WTC11 (cell line): ENCODE data around the gene SIGMAR1. TPM values are rescaled to one million over a fixed set of nuclear protein-coding genes. Genes with fewer than 3 reads are reported as not detected.

Experiments
- ATAC-seq: fragments of 200-7000 bp; cut with Tn5 transposase; 2 replicates; pipeline ENCODE4 v1.10.0; 2021; ENCODE audit warnings: mild to moderate bottlenecking, moderate library complexity
- CTCF ChIA-PET: fragments of 300-600 bp; sonication (Branson Sonifier 250); formaldehyde crosslinking; loops from one replicate; lab custom pipeline; 2021; ENCODE audit warnings: antibody characterized with exemption; lab: Charles Lee
- POLR2A ChIA-PET: fragments of 350-600 bp; sonication (Branson Sonifier 250); formaldehyde crosslinking; loops from one replicate; lab custom pipeline; 2021; ENCODE audit warnings: antibody characterized with exemption; lab: Charles Lee
- DNase-seq: peaks from one replicate; pipeline ENCODE4 v3.0.0; 2021; ENCODE audit warnings: low spot score
- H3K27ac Mint-ChIP-seq: 2 replicates; pipeline ENCODE4 v1.8.0; 2021; ENCODE audit warnings: mixed read lengths
- H3K27me3 Mint-ChIP-seq: 2 replicates; pipeline ENCODE4 v1.8.0; 2021; ENCODE audit warnings: low read depth, mild to moderate bottlenecking, moderate library complexity, mixed read lengths
- H3K36me3 Mint-ChIP-seq: 2 replicates; pipeline ENCODE4 v1.8.0; 2021; ENCODE audit warnings: mixed read lengths
- H3K4me1 Mint-ChIP-seq: 2 replicates; pipeline ENCODE4 v1.8.0; 2022; ENCODE audit warnings: mixed read lengths
- H3K4me3 Mint-ChIP-seq: 2 replicates; pipeline ENCODE4 v1.8.0; 2021; ENCODE audit warnings: mild to moderate bottlenecking, moderate library complexity, mixed read lengths
- H3K9me3 Mint-ChIP-seq: 2 replicates; pipeline ENCODE4 v1.8.0; 2021; ENCODE audit warnings: mixed read lengths
- AFF4 ChIP-seq: sonication (generic); formaldehyde crosslinking; IDR thresholded peaks from 2 replicates; pipeline ENCODE4 v1.8.1; 2023; ENCODE audit warnings: mild to moderate bottlenecking, missing genetic modification reagents, borderline replicate concordance
- ATF3 ChIP-seq: sonication (generic); formaldehyde crosslinking; conservative IDR thresholded peaks from 2 replicates; pipeline ENCODE4 v1.8.1; 2022; ENCODE audit warnings: mild to moderate bottlenecking, missing genetic modification reagents
- E2F1 ChIP-seq: sonication (generic); formaldehyde crosslinking; IDR thresholded peaks from 2 replicates; pipeline ENCODE4 v1.8.0; 2022; ENCODE audit warnings: mild to moderate bottlenecking, missing genetic modification reagents
- FOXK1 ChIP-seq: sonication (generic); formaldehyde crosslinking; IDR thresholded peaks from 2 replicates; pipeline ENCODE4 v1.8.0; 2022; ENCODE audit warnings: mild to moderate bottlenecking, moderate library complexity, missing genetic modification reagents
- HMGXB4 ChIP-seq: sonication (generic); formaldehyde crosslinking; IDR thresholded peaks from 2 replicates; pipeline ENCODE4 v1.8.1; 2023; ENCODE audit warnings: mild to moderate bottlenecking, moderate library complexity, missing genetic modification reagents
- IRF2 ChIP-seq: sonication (generic); formaldehyde crosslinking; IDR thresholded peaks from 2 replicates; pipeline ENCODE4 v1.8.0; 2022; ENCODE audit warnings: low read depth, missing genetic modification reagents, borderline replicate concordance
- MXD4 ChIP-seq: fragments of 250-450 bp; sonication (Bioruptor Pico); IDR thresholded peaks from 2 replicates; pipeline ENCODE4 v1.8.0; 2021; ENCODE audit warnings: mild to moderate bottlenecking, moderate library complexity, borderline replicate concordance
- NR1H2 ChIP-seq: sonication (generic); formaldehyde crosslinking; IDR thresholded peaks from 2 replicates; pipeline ENCODE4 v1.9.0; 2021; ENCODE audit warnings: mild to moderate bottlenecking, moderate library complexity, missing genetic modification reagents
- RELA ChIP-seq: sonication (generic); formaldehyde crosslinking; IDR thresholded peaks from 2 replicates; pipeline ENCODE4 v1.8.1; 2022; ENCODE audit warnings: missing genetic modification reagents, mild to moderate bottlenecking, borderline replicate concordance
- ZNF121 ChIP-seq: sonication (generic); formaldehyde crosslinking; IDR thresholded peaks from 2 replicates; pipeline ENCODE4 v1.8.0; 2023; ENCODE audit warnings: missing genetic modification reagents
- ZNF281 ChIP-seq: sonication (generic); formaldehyde crosslinking; IDR thresholded peaks from 2 replicates; pipeline ENCODE4 v1.8.0; 2023; ENCODE audit warnings: mild to moderate bottlenecking, missing genetic modification reagents
- ZNF512 ChIP-seq: sonication (generic); formaldehyde crosslinking; IDR thresholded peaks from 2 replicates; pipeline ENCODE4 v1.8.1; 2022; ENCODE audit warnings: missing genetic modification reagents, borderline replicate concordance
- total RNA-seq: library from RNA; stranded (reverse); gene quantifications from 3 replicates; pipeline ENCODE4 v1.2.3, GENCODE V29; 2021

The SIGMAR1 gene
- total RNA-seq, 1 experiment from 2014 or later: 108 TPM

GRCh38 chr9:34587271-34587670 lies 50.3 kb downstream of the SIGMAR1 start (continued):
- TF ChIP-seq AFF4 (no peak), ZNF121 (CRISPR knock-in tag) (no peak), HMGXB4 (CRISPR knock-in tag) (no peak), IRF2 (CRISPR knock-in tag) (no peak), ZNF281 (CRISPR knock-in tag) (no peak), E2F1 (CRISPR knock-in tag) (no peak)

GRCh38 chr9:34585946-34586669 lies 51.5 kb downstream of the SIGMAR1 start:
- no peak overlapping the region for H3K4me3 Mint-ChIP-seq
- no peak for ATAC-seq
- no peak for DNase-seq
- peaks cover 30% of the 10 kb centered on the region for H3K4me1 Mint-ChIP-seq
- CTCF ChIA-PET: interaction anchor here (0.8 to 4.5 kb wide), 6 partner anchors 17 to 182 kb away, joined by 3 to 22 read pairs (median 4); no protein-coding TSS in a partner anchor
- no peak overlapping the region for H3K27ac Mint-ChIP-seq
- no peaks in the 10 kb centered on the region for H3K36me3 Mint-ChIP-seq
- no peaks in the 10 kb centered on the region for H3K9me3 Mint-ChIP-seq
- no peak for TF ChIP-seq RELA (CRISPR knock-in tag)
- TF ChIP-seq NR1H2 (CRISPR knock-in tag): no peak
- no peak for TF ChIP-seq ZNF512 (CRISPR knock-in tag)
- no peak for TF ChIP-seq MXD4
- no peak for TF ChIP-seq FOXK1
- TF ChIP-seq ATF3 (CRISPR knock-in tag): no peak
- TF ChIP-seq, all 79 proteins: peak for 0
- POLR2A ChIA-PET: no interaction called here
- peaks cover 91% of the 10 kb centered on the region for H3K27me3 Mint-ChIP-seq
